ENCODE data around the gene MXI1.
"Not testable (repeated sequence)": the region's sequence is repeated elsewhere in the genome, so short reads cannot be mapped to it uniquely, and the experiment has no call there.

Gene MXI1

GRCh38 chr10:110324201-110324804, 116.9 kb downstream of the MXI1 start:
- DNase-seq, result no peak

GRCh38 chr10:110324805-110325280, 117.4 kb downstream of the MXI1 start:
- DNase-seq, result no peak

GRCh38 chr10:110326351-110327032, 119.1 kb downstream of the MXI1 start:
- no peak for DNase-seq

- DNase-seq, result no peak
These were observed 120.0 kb downstream of the MXI1 start for GRCh38 chr10:110327262-110327914.

- no peak for DNase-seq
These were observed 123.3 kb downstream of the MXI1 start for GRCh38 chr10:110330675-110331074.

GRCh38 chr10:110331226-110331795, 123.9 kb downstream of the MXI1 start:
- DNase-seq, result not testable (repeated sequence)

GRCh38 chr10:110334061-110334656, 126.8 kb downstream of the MXI1 start:
- no peak for DNase-seq

- peak; percentile 67 for DNase-seq
These were observed 128.1 kb downstream of the MXI1 start for GRCh38 chr10:110335314-110336064.

- DNase-seq, result no peak
These were observed 128.8 kb downstream of the MXI1 start for GRCh38 chr10:110336111-110336721.

Data from hematopoietic multipotent progenitor cell treated with erythropoietin and hydrocortisone succinate and interleukin-3 and kit ligand, for 4 days (in vitro differentiated cells).